Osteocyte (in vitro differentiated cells): Measurements from ENCODE around the gene LILRB5. TPM values are rescaled to one million over a fixed set of nuclear protein-coding genes. Genes with fewer than 3 reads are reported as not detected.

Source experiments
- DNase-seq: peaks from one replicate; pipeline ENCODE4 v3.0.0; 2021; ENCODE audit warnings: mixed read lengths; ENCODE audit not compliant: unreplicated experiment; ENCODE audit errors: extremely low spot score
- H3K27ac Mint-ChIP-seq: one replicate; pipeline ENCODE4 v1.8.0; 2021; ENCODE audit warnings: mild to moderate bottlenecking, mixed read lengths; ENCODE audit not compliant: unreplicated experiment
- H3K27me3 Mint-ChIP-seq: one replicate; pipeline ENCODE4 v1.8.0; 2021; ENCODE audit warnings: mixed read lengths; ENCODE audit not compliant: unreplicated experiment
- H3K36me3 Mint-ChIP-seq: one replicate; pipeline ENCODE4 v1.8.0; 2021; ENCODE audit warnings: mixed read lengths; ENCODE audit not compliant: unreplicated experiment
- H3K4me1 Mint-ChIP-seq: one replicate; pipeline ENCODE4 v1.8.0; 2021; ENCODE audit warnings: mixed read lengths; ENCODE audit not compliant: unreplicated experiment
- H3K4me3 Mint-ChIP-seq: one replicate; pipeline ENCODE4 v1.8.0; 2021; ENCODE audit warnings: mild to moderate bottlenecking, moderate library complexity, mixed read lengths; ENCODE audit not compliant: unreplicated experiment
- H3K9me3 Mint-ChIP-seq: one replicate; pipeline ENCODE4 v1.8.0; 2021; ENCODE audit warnings: mixed read lengths; ENCODE audit not compliant: unreplicated experiment
- CTCF ChIP-seq: fragments of 200-600 bp; sonication (generic); IDR thresholded peaks from 2 replicates; pipeline ENCODE4 v1.5.0; 2021; ENCODE audit warnings: antibody characterized with exemption, mild to moderate bottlenecking, moderate library complexity
- long read RNA-seq: library from polyadenylated mRNA; unstranded; transcript quantifications from one replicate; pipeline ENCODE4 v2.0.0, GENCODE V29; 2021
- total RNA-seq: library from RNA; stranded (reverse); gene quantifications from 2 replicates; pipeline ENCODE4 v1.2.1, GENCODE V29; 2021

The LILRB5 gene
- not detected in 2 replicates for total RNA-seq
- long read RNA-seq, result 0 reads

- no peak for TF ChIP-seq CTCF
- H3K27me3 Mint-ChIP-seq, result peaks cover 2% of the 10 kb centered on the region
- no peaks in the 10 kb centered on the region for H3K36me3 Mint-ChIP-seq
- no peak for DNase-seq
- no peak within 1 kb of the TSS for H3K27ac Mint-ChIP-seq
- H3K4me1 Mint-ChIP-seq, result no peaks in the 10 kb centered on the region
- no peak within 1 kb of the TSS for H3K4me3 Mint-ChIP-seq
- H3K9me3 Mint-ChIP-seq, result no peaks in the 10 kb centered on the region
These were observed at the start of gene LILRB5 for GRCh38 chr19:54257116-54257480. TSS of gene LILRB5 (minus strand) at chr19:54257273. CDS start at chr19:54257193, 80 bp downstream.

DNA sequence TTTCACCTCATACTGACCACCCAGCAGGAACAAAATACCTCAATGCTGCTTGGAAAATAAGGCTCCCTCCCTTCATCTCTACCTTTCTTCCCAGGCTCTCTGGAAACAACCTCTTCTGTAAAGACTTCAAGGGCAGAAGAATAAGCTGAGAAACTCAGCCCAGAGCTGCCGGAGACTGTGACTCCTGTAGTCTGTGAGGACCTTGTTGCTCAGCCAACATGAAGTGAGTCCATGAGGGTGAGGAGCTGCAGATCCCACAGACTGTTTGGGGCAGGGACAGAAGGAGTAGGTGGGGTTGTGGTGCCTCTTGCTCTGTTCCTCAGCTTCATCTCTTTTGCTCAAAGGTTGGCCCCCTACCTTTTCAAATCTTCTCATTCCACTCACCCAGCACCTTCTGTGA is 48.1 kb upstream of the LILRB5 start:
- peak; percentile 32 for DNase-seq
- no peaks in the 10 kb centered on the region for H3K4me1 Mint-ChIP-seq
- H3K27me3 Mint-ChIP-seq, result no peaks in the 10 kb centered on the region
- no peak overlapping the region for H3K27ac Mint-ChIP-seq
- H3K4me3 Mint-ChIP-seq, result no peak overlapping the region
- H3K36me3 Mint-ChIP-seq, result no peaks in the 10 kb centered on the region
- no peak for TF ChIP-seq CTCF
- peaks cover 13% of the 10 kb centered on the region for H3K9me3 Mint-ChIP-seq

GRCh38 chr19:54302257-54302656 is 45.2 kb upstream of the LILRB5 start:
- H3K9me3 Mint-ChIP-seq, result peaks cover 13% of the 10 kb centered on the region
- no peaks in the 10 kb centered on the region for H3K27me3 Mint-ChIP-seq
- TF ChIP-seq CTCF, result no peak
- no peak overlapping the region for H3K27ac Mint-ChIP-seq
- H3K36me3 Mint-ChIP-seq, result no peaks in the 10 kb centered on the region
- no peak overlapping the region for H3K4me3 Mint-ChIP-seq
- DNase-seq, result peak; percentile 56
- H3K4me1 Mint-ChIP-seq, result no peaks in the 10 kb centered on the region

DNA sequence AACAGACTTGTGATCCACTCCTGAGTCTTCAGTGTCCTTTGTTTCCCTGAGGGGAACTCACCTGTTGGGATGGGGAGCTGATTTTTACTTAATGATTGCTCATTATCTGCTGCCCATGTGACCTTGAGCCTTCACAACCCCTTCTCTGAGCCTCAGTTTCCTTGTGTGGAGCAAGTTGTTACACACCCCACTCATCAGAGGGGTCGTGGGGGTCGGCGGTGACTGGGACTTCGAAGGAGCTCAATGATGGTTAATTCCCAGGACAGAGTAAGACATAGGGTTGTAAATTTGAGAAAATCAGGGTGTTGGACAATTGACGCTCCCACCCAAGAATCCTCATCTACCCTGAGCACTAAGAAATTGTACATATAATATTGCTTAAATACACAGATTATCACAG is 42.4 kb upstream of the LILRB5 start:
- no peaks in the 10 kb centered on the region for H3K27me3 Mint-ChIP-seq
- peak; percentile 59 for DNase-seq
- no peak for TF ChIP-seq CTCF
- H3K9me3 Mint-ChIP-seq, result peaks cover 8% of the 10 kb centered on the region
- H3K4me3 Mint-ChIP-seq, result no peak overlapping the region
- H3K36me3 Mint-ChIP-seq, result no peaks in the 10 kb centered on the region
- H3K27ac Mint-ChIP-seq, result no peak overlapping the region
- no peaks in the 10 kb centered on the region for H3K4me1 Mint-ChIP-seq

DNA sequence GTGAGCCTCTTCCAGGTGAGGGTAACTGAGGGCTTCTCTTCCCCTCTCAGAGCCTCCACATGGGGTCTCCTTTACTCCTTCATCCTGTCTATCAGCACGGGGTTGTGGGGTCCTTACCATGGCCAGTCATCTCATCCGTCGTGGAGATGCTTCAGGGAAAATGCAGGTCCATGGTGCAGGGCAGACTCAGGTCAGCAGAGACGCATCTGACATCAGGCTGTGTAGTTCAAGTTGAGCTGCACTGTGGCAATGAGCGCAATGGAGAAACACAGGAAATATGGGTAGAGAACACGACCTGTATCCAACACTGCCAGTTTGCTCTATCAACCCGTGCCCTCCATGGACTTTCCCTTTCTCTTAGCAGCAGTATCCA is 42.0 kb upstream of the LILRB5 start:
- peak; percentile 65 for DNase-seq
- no peak for TF ChIP-seq CTCF
- Mint-ChIP-seq H3K4me3 (no peak overlapping the region), H3K27ac (no peak overlapping the region), H3K27me3 (no peaks in the 10 kb centered on the region), H3K9me3 (peaks cover 10% of the 10 kb centered on the region), H3K36me3 (no peaks in the 10 kb centered on the region), H3K4me1 (no peaks in the 10 kb centered on the region)
